Karpas-422 (cell line): ENCODE data around the gene IVL. TPM values are rescaled to one million over a fixed set of nuclear protein-coding genes. Genes with fewer than 3 reads are reported as not detected.

ENCODE experiments used
- DNase-seq: peaks from one replicate; pipeline ENCODE4 v3.0.0-alpha.2; 2015
- H2AFZ ChIP-seq: fragments of 200-600 bp; sonication (generic); 2 replicates; pipeline ENCODE4 v1.6.1; 2014; ENCODE audit warnings: antibody characterized with exemption, low read length, mixed read lengths
- H3K27ac ChIP-seq: fragments of 200-600 bp; sonication (generic); 2 replicates; pipeline ENCODE4 v1.5.1; 2014; ENCODE audit warnings: mild to moderate bottlenecking, low read length, moderate library complexity
- H3K27me3 ChIP-seq: fragments of 200-600 bp; sonication (generic); 2 replicates; pipeline ENCODE4 v1.6.1; 2014; ENCODE audit warnings: low read length, mixed read lengths
- H3K36me3 ChIP-seq: fragments of 200-600 bp; sonication (generic); 2 replicates; pipeline ENCODE4 v1.6.1; 2014; ENCODE audit warnings: low read length, mixed read lengths; ENCODE audit not compliant: insufficient read depth
- H3K4me1 ChIP-seq: fragments of 200-600 bp; sonication (generic); 2 replicates; pipeline ENCODE4 v1.6.1; 2014; ENCODE audit warnings: mild to moderate bottlenecking, low read length, mixed read lengths
- H3K4me2 ChIP-seq: fragments of 200-600 bp; sonication (generic); 2 replicates; pipeline ENCODE4 v1.6.1; 2014; ENCODE audit warnings: low read length, low read depth, mild to moderate bottlenecking; ENCODE audit not compliant: poor library complexity, severe bottlenecking
- H3K4me3 ChIP-seq: fragments of 200-600 bp; sonication (generic); 2 replicates; pipeline ENCODE4 v1.5.1; 2014; ENCODE audit warnings: mild to moderate bottlenecking, antibody characterized with exemption, low read length, mixed read lengths
- H3K79me2 ChIP-seq: fragments of 200-600 bp; sonication (generic); 2 replicates; pipeline ENCODE4 v1.6.1; 2014; ENCODE audit warnings: mild to moderate bottlenecking, low read length, mixed read lengths
- H3K9ac ChIP-seq: fragments of 200-600 bp; sonication (generic); 2 replicates; pipeline ENCODE4 v1.6.0; 2014; ENCODE audit warnings: low read length
- H3K9me2 ChIP-seq: fragments of 200-600 bp; sonication (generic), shearing (Covaris generic); replicated peaks from 2 replicates; pipeline ENCODE4 v1.6.0; 2014; ENCODE audit warnings: mild to moderate bottlenecking, low read length, moderate library complexity; ENCODE audit not compliant: insufficient read depth
- H3K9me3 ChIP-seq: fragments of 300-700, 200-600 bp; sonication (generic); 2 replicates; pipeline ENCODE4 v1.6.1; 2014; ENCODE audit warnings: low read length, mixed read lengths
- H4K20me1 ChIP-seq: fragments of 200-600 bp; sonication (generic); 2 replicates; pipeline ENCODE4 v1.6.1; 2014; ENCODE audit warnings: mild to moderate bottlenecking, antibody characterized with exemption, low read length, low read depth; ENCODE audit not compliant: insufficient read depth
- total RNA-seq: library from RNA; depleted of rRNA; stranded (reverse); fragments of >200 nt; shearing (Covaris generic); gene quantifications from 2 replicates; pipeline ENCODE4 v1.2.3, GENCODE V29; 2014; ENCODE audit warnings: low replicate concordance

IVL gene
- total RNA-seq, 1 experiment from 2014 or later = not detected

- H3K9ac ChIP-seq = no peak overlapping the region
- no peaks in the 10 kb centered on the region for H3K9me2 ChIP-seq
- no peaks in the 10 kb centered on the region for H3K27me3 ChIP-seq
- H3K4me1 ChIP-seq = no peaks in the 10 kb centered on the region
- H3K79me2 ChIP-seq = no peaks in the 10 kb centered on the region
- no peaks in the 10 kb centered on the region for H3K9me3 ChIP-seq
- H3K4me3 ChIP-seq = no peak overlapping the region
- no peaks in the 10 kb centered on the region for H4K20me1 ChIP-seq
- H3K27ac ChIP-seq = no peak overlapping the region
- H3K36me3 ChIP-seq = no peaks in the 10 kb centered on the region
- H2AFZ ChIP-seq = no peak overlapping the region
- DNase-seq = no peak
- H3K4me2 ChIP-seq = no peak overlapping the region
Observed at GRCh38 chr1:152919071-152919470, 10.7 kb downstream of the IVL start.

GRCh38 chr1:152924191-152924590, 15.8 kb downstream of the IVL start:
- Histone ChIP-seq H3K9ac (no peak overlapping the region), H3K9me2 (no peaks in the 10 kb centered on the region), H3K36me3 (no peaks in the 10 kb centered on the region), H3K27ac (no peak overlapping the region), H3K4me3 (no peak overlapping the region), H3K4me2 (no peak overlapping the region), H3K9me3 (no peaks in the 10 kb centered on the region), H3K79me2 (no peaks in the 10 kb centered on the region), H3K27me3 (no peaks in the 10 kb centered on the region), H2AFZ (no peak overlapping the region), H4K20me1 (no peaks in the 10 kb centered on the region), H3K4me1 (no peaks in the 10 kb centered on the region)
- no peak for DNase-seq

DNA sequence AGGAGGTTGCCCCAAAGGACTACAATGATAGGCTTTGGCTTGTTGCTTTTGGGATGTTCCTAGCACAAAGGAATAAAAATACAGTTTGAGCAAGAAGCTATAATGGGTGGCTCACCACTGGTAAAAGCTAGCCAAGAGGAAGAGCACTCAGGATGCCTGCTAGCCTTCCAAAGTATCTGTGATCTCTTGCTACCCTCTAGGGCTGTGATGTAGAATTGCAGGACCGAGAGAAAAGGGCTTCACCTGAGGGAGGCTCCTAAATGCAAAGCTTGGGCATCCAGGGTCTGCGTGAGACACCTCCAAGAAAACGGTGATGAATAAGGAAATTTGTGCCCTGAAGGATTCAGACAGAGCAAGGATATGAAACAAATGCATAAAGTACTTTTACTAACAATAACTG, 17.7 kb downstream of the IVL start:
- no peaks in the 10 kb centered on the region for H3K9me2 ChIP-seq
- no peak overlapping the region for H3K4me2 ChIP-seq
- H3K27me3 ChIP-seq = no peaks in the 10 kb centered on the region
- no peak overlapping the region for H2AFZ ChIP-seq
- no peaks in the 10 kb centered on the region for H3K4me1 ChIP-seq
- no peak overlapping the region for H3K27ac ChIP-seq
- no peak overlapping the region for H3K9ac ChIP-seq
- no peak overlapping the region for H3K4me3 ChIP-seq
- peak; percentile 77 for DNase-seq
- H4K20me1 ChIP-seq = no peaks in the 10 kb centered on the region
- no peaks in the 10 kb centered on the region for H3K9me3 ChIP-seq
- H3K79me2 ChIP-seq = no peaks in the 10 kb centered on the region
- H3K36me3 ChIP-seq = no peaks in the 10 kb centered on the region

DNA sequence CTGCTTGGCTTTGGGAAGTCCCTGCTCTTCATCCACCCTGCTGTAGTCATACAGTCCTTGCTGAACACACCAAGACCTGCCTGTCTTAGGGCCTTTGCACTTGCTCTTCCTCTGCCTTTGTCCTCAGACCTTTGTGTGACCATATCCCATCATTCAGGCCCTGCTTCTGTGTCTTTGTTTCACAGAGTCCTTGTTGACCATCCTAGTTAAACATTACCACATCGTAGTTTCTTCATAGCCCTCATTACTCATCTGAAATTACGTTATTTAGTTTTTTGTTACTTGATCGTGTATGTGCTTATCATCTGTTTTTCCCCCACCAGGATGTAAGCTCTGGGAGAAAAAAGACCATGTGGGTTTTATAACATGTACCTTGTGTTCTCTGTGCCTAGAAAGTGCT, 20.3 kb downstream of the IVL start:
- H3K79me2 ChIP-seq = no peaks in the 10 kb centered on the region
- H3K4me2 ChIP-seq = no peak overlapping the region
- no peak overlapping the region for H2AFZ ChIP-seq
- H3K9me2 ChIP-seq = no peaks in the 10 kb centered on the region
- no peaks in the 10 kb centered on the region for H3K36me3 ChIP-seq
- no peaks in the 10 kb centered on the region for H3K9me3 ChIP-seq
- H3K4me3 ChIP-seq = no peak overlapping the region
- H3K4me1 ChIP-seq = no peaks in the 10 kb centered on the region
- H3K27ac ChIP-seq = no peak overlapping the region
- H3K27me3 ChIP-seq = no peaks in the 10 kb centered on the region
- DNase-seq = no peak
- no peaks in the 10 kb centered on the region for H4K20me1 ChIP-seq
- H3K9ac ChIP-seq = no peak overlapping the region

GRCh38 chr1:152932170-152932811, 23.9 kb downstream of the IVL start:
- no peaks in the 10 kb centered on the region for H3K4me1 ChIP-seq
- H3K27ac ChIP-seq = no peak overlapping the region
- H3K9me2 ChIP-seq = no peaks in the 10 kb centered on the region
- no peak overlapping the region for H3K4me2 ChIP-seq
- H3K27me3 ChIP-seq = no peaks in the 10 kb centered on the region
- no peaks in the 10 kb centered on the region for H3K36me3 ChIP-seq
- no peaks in the 10 kb centered on the region for H3K9me3 ChIP-seq
- no peaks in the 10 kb centered on the region for H3K79me2 ChIP-seq
- H3K4me3 ChIP-seq = no peak overlapping the region
- H4K20me1 ChIP-seq = no peaks in the 10 kb centered on the region
- H3K9ac ChIP-seq = no peak overlapping the region
- DNase-seq = no peak
- H2AFZ ChIP-seq = no peak overlapping the region

DNA sequence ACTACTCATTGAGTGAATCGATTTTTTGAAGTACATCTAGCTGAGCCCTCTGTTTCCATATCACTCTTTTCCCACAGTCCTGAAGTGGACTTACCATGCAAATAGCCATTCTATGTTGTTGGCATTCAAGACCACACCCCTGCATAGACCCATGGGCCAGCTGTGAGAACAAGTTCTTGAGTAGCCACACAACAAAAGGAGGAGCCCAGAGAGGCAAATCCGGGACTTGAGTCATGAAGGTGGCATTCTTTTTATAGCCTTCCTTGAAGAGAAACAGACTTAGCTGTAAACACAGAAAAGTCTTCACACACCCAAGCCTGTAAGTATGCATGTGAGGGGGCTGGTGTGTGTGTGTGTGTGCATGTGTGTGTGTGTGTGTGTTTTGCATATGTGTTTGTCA, 24.9 kb downstream of the IVL start:
- Histone ChIP-seq H3K27me3 (no peaks in the 10 kb centered on the region), H3K9me2 (no peaks in the 10 kb centered on the region), H2AFZ (no peak overlapping the region), H3K9me3 (no peaks in the 10 kb centered on the region), H3K4me1 (no peaks in the 10 kb centered on the region), H3K27ac (no peak overlapping the region), H3K79me2 (no peaks in the 10 kb centered on the region), H3K4me2 (no peak overlapping the region), H3K36me3 (no peaks in the 10 kb centered on the region), H4K20me1 (no peaks in the 10 kb centered on the region), H3K9ac (no peak overlapping the region), H3K4me3 (no peak overlapping the region)
- DNase-seq = no peak

GRCh38 chr1:152940614-152941013, 32.3 kb downstream of the IVL start:
- Histone ChIP-seq H3K4me2 (no peak overlapping the region), H3K36me3 (no peaks in the 10 kb centered on the region), H3K4me3 (no peak overlapping the region), H4K20me1 (no peaks in the 10 kb centered on the region), H3K79me2 (no peaks in the 10 kb centered on the region), H3K9me3 (no peaks in the 10 kb centered on the region), H3K27ac (no peak overlapping the region), H3K27me3 (no peaks in the 10 kb centered on the region), H2AFZ (no peak overlapping the region), H3K9me2 (no peaks in the 10 kb centered on the region), H3K4me1 (no peaks in the 10 kb centered on the region), H3K9ac (no peak overlapping the region)
- no peak for DNase-seq

GRCh38 chr1:152941037-152941711, 32.8 kb downstream of the IVL start:
- H4K20me1 ChIP-seq = no peaks in the 10 kb centered on the region
- H3K4me1 ChIP-seq = no peaks in the 10 kb centered on the region
- no peak overlapping the region for H3K27ac ChIP-seq
- H2AFZ ChIP-seq = no peak overlapping the region
- H3K9ac ChIP-seq = no peak overlapping the region
- H3K79me2 ChIP-seq = no peaks in the 10 kb centered on the region
- no peaks in the 10 kb centered on the region for H3K9me2 ChIP-seq
- no peaks in the 10 kb centered on the region for H3K9me3 ChIP-seq
- H3K4me2 ChIP-seq = no peak overlapping the region
- H3K4me3 ChIP-seq = no peak overlapping the region
- no peak for DNase-seq
- H3K36me3 ChIP-seq = no peaks in the 10 kb centered on the region
- H3K27me3 ChIP-seq = no peaks in the 10 kb centered on the region
